Testis (tissue), 3 donors: Measurements from ENCODE around the gene TPST1. TPM values are rescaled to one million over a fixed set of nuclear protein-coding genes. Genes with fewer than 3 reads are reported as not detected.

Experiments used
- DNase-seq: peaks from one replicate; pipeline ENCODE4 v3.0.0-alpha.2; 2019
- H3K27ac ChIP-seq, 2 donors: fragments of 200-600 bp; sonication (generic); one replicate each; pipeline ENCODE4 v1.5.1; 2019
- H3K27me3 ChIP-seq: fragments of 200-600 bp; sonication (generic); one replicate; pipeline ENCODE4 v1.5.1; 2019
- H3K36me3 ChIP-seq: fragments of 200-600 bp; sonication (generic); one replicate; pipeline ENCODE4 v1.5.1; 2017; ENCODE audit warnings: low read depth; ENCODE audit errors: missing control alignments
- H3K4me1 ChIP-seq: fragments of 200-600 bp; sonication (generic); one replicate; pipeline ENCODE4 v1.5.1; 2019
- H3K4me3 ChIP-seq, 2 donors: fragments of 200-600 bp; sonication (generic); one replicate each; pipeline ENCODE4 v1.5.1; 2017 to 2019
- H3K9me3 ChIP-seq: fragments of 200-600 bp; sonication (generic); one replicate; pipeline ENCODE4 v1.5.1; 2017
- POLR2A ChIP-seq: fragments of 450-650 bp; IDR thresholded peaks from one replicate; pipeline ENCODE4 v1.6.1; 2017; ENCODE audit warnings: antibody characterized with exemption, mild to moderate bottlenecking, moderate library complexity
- WGBS, 2 donors: methylation state at CpG; one replicate each; pipeline ENCODE4 v1.1.5; 2018; 5-methylcytosine and 5-hydroxymethylcytosine counted together
- intact Hi-C: fragments of 100-400 bp; cut with DNase I; formaldehyde crosslinking; loops from one replicate; pipeline ENCODE4 v1.15.1; 2023; ENCODE audit warnings: low total_unique reads
- polyA plus RNA-seq: library from polyadenylated mRNA; stranded (reverse); fragments of 350-450 nt; fragmentation: Illumina TruSeq; extraction: RNeasy Lipid Tissue Mini Kit (QIAGEN cat#74804); gene quantifications from one replicate; pipeline ENCODE4 v1.2.3, GENCODE V29; 2014; ENCODE audit warnings: low read depth, low replicate concordance; ENCODE audit not compliant: insufficient read depth
- total RNA-seq, 2 donors: library from RNA; depleted of rRNA; stranded (reverse); fragments of >200 nt; gene quantifications; one replicate each; pipeline ENCODE4 v1.2.3, GENCODE V29; 2016
- TF ChIP-seq, protein P1 (sequence below), 3 experiments: fragments of 450-650 bp in 2 of 3; fragments of 200-600 bp in 1 of 3; sonication (generic) in 1 of 3; IDR thresholded peaks; one replicate each; pipeline ENCODE4 v1.5.1; 2016 to 2019; ENCODE audit warnings: antibody characterized with exemption in 3 of 3, mild to moderate bottlenecking in 2 of 3, moderate library complexity in 1 of 3

TPST1 gene
- total and polyA plus RNA-seq, 3 donors from 2014 or later, result 34.7 to 55.7 (median 40.7) TPM

DNA sequence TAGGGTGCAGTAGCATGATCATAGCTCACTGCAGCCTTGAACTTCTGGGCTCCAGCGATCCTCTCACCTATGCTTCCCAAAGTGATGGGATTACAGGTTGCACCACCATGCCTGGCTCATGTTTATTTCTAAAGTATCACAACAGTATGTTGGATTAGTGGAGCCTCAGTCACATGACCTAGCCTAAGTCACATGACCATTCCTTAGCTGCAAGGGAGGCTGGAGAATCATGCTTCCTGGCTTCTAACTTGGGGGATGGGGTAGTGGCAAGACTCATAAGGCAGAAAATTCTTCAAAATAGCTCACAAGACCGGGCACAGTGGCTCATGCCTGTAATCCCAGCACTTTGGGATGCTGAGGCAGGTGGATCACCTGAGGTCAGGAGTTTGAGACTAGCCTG, 26.9 kb upstream of the TPST1 start:
- Histone ChIP-seq H3K9me3 (no peaks in the 10 kb centered on the region), H3K4me1 (no peaks in the 10 kb centered on the region), H3K4me3 (no peak overlapping the region), H3K27ac (no peak overlapping the region), H3K27me3 (no peaks in the 10 kb centered on the region), H3K36me3 (no peaks in the 10 kb centered on the region)
- no peak for DNase-seq
- intact Hi-C loops, result no loop called here
- no peak for TF ChIP-seq POLR2A
- TF ChIP-seq, protein P1, sequence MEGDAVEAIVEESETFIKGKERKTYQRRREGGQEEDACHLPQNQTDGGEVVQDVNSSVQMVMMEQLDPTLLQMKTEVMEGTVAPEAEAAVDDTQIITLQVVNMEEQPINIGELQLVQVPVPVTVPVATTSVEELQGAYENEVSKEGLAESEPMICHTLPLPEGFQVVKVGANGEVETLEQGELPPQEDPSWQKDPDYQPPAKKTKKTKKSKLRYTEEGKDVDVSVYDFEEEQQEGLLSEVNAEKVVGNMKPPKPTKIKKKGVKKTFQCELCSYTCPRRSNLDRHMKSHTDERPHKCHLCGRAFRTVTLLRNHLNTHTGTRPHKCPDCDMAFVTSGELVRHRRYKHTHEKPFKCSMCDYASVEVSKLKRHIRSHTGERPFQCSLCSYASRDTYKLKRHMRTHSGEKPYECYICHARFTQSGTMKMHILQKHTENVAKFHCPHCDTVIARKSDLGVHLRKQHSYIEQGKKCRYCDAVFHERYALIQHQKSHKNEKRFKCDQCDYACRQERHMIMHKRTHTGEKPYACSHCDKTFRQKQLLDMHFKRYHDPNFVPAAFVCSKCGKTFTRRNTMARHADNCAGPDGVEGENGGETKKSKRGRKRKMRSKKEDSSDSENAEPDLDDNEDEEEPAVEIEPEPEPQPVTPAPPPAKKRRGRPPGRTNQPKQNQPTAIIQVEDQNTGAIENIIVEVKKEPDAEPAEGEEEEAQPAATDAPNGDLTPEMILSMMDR (IDR thresholded peaks at IDR 0.05), result no peak
- WGBS, 2 donors, result 91 to 94% methylated on average over 2 of the region's 2 CpGs

DNA sequence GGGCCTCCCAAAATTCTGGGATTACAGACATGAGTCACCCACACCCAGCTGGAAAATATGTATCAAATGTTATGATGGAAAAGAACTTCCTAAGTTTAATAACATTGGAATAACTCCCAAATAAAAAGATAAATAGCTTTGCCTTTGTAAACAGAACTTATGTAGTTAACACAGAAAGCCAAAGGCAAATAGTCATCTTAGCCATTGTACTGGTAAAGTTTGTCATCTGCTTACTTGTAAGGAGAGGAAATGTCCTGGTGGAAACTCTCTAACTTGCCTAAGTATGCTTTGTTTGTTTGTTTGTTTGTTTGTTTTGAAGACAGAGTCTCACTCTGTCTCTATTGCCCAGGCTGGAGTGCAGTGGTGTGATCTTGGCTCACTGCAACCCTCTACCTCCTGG, 23.8 kb upstream of the TPST1 start:
- no peaks in the 10 kb centered on the region for H3K9me3 ChIP-seq
- no peak for DNase-seq

DNA sequence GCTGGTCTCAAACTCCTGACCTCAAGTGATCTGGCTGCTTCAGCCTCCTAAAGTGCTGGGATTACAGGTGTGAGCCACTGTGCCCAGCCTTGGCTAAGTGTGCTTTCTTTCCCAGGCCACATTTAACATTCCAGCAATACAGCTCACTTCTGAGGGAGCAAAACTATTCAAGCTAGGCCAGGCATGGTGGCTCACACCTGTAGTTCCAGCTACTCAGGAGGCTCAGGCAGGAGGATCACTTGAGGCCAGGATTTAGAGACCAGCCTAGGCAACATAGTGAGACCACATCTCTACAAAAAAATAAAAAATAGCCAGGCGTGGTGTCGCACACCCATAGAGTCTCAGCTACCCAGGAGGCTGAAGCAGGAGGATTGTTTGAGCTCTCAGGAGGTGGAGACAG, 23.3 kb upstream of the TPST1 start:
- no peaks in the 10 kb centered on the region for H3K9me3 ChIP-seq
- DNase-seq, result no peak
- no peak overlapping the region for H3K4me3 ChIP-seq
- 92 to 98% methylated on average over 2 of the region's 2 CpGs for WGBS, 2 donors
- intact Hi-C loops, result no loop called here
- H3K36me3 ChIP-seq, result no peaks in the 10 kb centered on the region
- H3K27ac ChIP-seq, result no peak overlapping the region
- H3K27me3 ChIP-seq, result no peaks in the 10 kb centered on the region
- TF ChIP-seq, protein P1 (IDR thresholded peaks at IDR 0.05), result no peak
- no peak for TF ChIP-seq POLR2A
- no peaks in the 10 kb centered on the region for H3K4me1 ChIP-seq

More for the DNA sequence above, 23.8 kb upstream of the TPST1 start:
- TF ChIP-seq POLR2A, result no peak
- TF ChIP-seq, protein P1 (IDR thresholded peaks at IDR 0.05), result no peak
- Histone ChIP-seq H3K27ac (no peak overlapping the region), H3K4me1 (no peaks in the 10 kb centered on the region), H3K36me3 (no peaks in the 10 kb centered on the region), H3K4me3 (no peak overlapping the region), H3K27me3 (no peaks in the 10 kb centered on the region)
- intact Hi-C loops, result no loop called here

DNA sequence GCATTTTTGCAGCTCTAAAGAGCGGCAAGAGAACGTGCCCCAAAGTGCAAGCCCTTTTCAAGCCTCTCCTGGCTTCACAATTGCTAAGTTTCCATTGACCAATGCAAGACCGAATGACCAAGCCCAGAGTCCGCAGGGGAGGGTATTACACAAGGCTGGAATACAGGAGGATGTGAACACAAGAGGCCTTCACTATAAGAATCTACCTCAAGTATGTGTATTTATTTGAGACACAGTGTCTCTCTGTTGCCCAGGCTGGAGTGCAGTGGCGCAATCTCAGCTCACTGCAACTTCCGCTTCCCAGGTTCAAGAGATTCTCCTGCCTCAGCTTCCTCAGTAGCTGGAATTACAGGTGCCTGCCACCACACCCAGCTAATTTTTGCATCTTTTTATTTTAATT, 22.2 kb upstream of the TPST1 start:
- no peak for TF ChIP-seq POLR2A
- TF ChIP-seq, protein P1 (IDR thresholded peaks at IDR 0.05), result no peak
- H3K27me3 ChIP-seq, result no peaks in the 10 kb centered on the region
- WGBS, 2 donors, result 94 to 98% methylated on average over 6 of the region's 6 CpGs
- intact Hi-C loops, result no loop called here
- no peaks in the 10 kb centered on the region for H3K36me3 ChIP-seq
- no peaks in the 10 kb centered on the region for H3K9me3 ChIP-seq
- no peak overlapping the region for H3K27ac ChIP-seq
- H3K4me3 ChIP-seq, result no peak overlapping the region
- DNase-seq, result no peak
- H3K4me1 ChIP-seq, result no peaks in the 10 kb centered on the region

DNA sequence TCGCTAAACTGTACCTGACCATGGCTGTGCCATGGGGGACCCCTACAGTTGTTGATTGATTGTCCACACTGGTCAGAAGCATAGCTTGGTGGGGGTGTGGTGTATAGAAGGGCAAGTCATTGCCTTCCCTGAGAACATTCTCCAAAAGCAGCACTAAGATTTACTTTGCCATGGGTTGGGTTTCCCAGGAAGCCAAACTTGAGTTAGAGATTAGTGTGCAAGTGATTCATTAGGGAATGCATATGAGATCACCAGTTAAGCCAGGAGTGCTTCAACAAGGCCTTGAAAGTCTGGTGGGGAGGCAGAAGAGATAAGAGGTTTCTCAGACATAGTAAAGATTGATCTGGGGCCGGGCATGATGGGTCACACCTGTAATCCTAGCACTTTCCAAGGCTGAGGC, 21.4 kb upstream of the TPST1 start:
- no peak for DNase-seq
- H3K36me3 ChIP-seq, result no peaks in the 10 kb centered on the region
- H3K4me3 ChIP-seq, result no peak overlapping the region
- no peaks in the 10 kb centered on the region for H3K27me3 ChIP-seq
- intact Hi-C loops, result no loop called here
- 76 to 80% methylated on average over 2 of the region's 2 CpGs for WGBS, 2 donors
- no peaks in the 10 kb centered on the region for H3K9me3 ChIP-seq
- no peak overlapping the region for H3K27ac ChIP-seq
- no peak for TF ChIP-seq POLR2A
- TF ChIP-seq, protein P1 (IDR thresholded peaks at IDR 0.05), result no peak
- no peaks in the 10 kb centered on the region for H3K4me1 ChIP-seq
